Measurements from ENCODE around the gene PI4KA.

The PI4KA gene

DNA sequence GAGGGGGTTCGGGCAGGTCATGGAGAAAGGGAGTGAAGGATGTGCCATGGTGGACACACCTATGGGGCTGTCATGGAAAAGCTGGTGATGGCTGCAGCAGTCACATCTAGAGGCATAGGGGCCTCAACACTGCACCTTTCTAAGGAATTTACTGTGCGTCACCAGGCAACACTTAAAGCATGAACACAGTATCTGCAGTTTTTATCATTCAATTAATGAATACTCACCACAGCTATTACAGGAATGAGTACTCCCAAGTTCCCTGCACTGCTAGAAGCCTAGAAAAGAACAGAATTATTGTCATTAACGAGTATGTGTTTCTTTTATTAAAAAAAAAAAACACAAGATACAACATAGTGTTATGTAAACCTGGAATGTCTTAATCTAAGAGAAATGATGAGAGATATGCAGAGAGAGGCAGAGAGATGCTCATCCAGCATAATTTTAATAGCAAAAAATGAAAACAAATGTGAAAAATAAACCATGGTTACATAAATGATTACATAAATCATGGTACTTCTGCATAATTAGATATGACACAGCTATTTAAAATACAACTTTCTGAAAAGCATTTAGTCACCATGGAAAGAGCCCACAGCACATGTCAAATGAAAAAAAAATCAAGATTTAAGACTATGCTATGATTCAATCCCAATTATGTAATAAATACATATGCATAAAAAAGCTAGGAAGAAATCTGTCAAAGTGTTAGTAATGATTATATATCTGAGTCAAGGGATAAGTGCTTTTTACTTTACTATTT lies 65.5 kb downstream of the PI4KA start:
- no peak for DNase-seq (ENCODE audit: low read depth)

DNA sequence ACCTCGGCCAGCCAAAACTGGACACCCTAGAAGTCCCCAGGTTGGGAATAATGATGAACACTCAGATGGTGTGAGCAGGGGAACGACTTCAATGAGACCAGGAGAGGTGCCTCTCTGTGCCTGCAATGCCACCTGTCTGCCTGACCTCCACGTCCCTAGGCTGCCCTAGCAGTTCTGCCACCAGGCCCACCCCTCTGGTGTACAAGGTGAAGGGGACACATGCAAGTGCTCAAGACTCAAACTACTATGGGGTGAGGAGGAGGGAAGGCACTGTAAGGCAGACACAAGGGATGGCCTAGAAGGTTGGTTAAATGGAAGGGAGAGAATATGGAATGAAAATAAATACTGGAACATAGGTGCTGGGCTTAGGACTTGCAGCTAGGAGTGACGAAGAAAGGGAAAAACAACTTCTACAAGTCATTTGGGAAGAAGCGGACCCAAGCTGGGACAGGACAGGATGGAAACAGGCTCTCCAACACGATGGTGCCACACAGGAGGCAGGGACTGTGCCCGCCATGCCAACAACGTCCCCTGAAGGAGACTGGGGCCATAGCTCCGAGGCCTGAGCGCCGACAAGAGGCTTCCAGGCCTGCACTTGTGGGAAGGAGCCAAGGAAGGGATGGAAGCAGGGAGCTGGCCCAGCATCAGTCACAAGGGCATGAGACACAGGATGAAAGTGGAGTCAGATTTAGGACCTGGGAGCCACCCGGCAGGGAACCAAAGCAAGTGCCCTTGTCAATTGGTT lies 66.2 kb downstream of the PI4KA start:
- no peak for DNase-seq (ENCODE audit: low read depth)

DNA sequence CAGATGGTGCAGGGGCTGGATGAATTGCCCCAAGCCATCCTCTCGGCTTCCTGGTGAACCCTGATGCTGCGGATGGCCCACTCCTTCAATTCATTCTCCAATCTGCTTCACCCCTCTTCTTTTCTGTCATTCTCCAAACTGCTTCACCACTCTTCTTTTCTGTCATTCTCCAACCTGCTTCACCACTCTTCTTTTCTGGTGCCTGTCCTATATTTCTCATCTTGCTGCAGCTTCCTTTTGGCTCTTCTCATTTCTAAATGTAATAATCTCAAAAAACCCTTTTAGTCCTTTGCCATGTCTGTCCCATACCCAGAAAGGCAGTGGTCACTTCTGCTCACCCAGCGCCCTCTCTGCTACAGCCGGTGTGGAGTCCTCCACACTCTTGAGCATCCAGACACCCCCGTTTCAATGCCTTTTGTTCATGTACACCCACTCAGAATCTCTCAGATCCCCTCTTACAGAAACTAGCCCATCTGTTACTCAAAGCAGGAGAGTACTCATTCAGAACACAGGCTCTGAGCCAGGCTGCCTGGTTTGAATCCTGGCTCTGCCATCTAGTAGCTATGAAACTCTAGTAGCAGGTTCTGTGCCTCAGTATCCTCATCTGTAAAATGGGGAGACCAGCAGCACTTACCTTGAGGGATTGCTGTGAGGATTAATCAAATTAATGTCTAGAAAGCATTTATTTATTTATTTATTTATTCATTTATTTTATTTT lies 69.8 kb downstream of the PI4KA start:
- DNase-seq (ENCODE audit: low read depth) = no peak

DNA sequence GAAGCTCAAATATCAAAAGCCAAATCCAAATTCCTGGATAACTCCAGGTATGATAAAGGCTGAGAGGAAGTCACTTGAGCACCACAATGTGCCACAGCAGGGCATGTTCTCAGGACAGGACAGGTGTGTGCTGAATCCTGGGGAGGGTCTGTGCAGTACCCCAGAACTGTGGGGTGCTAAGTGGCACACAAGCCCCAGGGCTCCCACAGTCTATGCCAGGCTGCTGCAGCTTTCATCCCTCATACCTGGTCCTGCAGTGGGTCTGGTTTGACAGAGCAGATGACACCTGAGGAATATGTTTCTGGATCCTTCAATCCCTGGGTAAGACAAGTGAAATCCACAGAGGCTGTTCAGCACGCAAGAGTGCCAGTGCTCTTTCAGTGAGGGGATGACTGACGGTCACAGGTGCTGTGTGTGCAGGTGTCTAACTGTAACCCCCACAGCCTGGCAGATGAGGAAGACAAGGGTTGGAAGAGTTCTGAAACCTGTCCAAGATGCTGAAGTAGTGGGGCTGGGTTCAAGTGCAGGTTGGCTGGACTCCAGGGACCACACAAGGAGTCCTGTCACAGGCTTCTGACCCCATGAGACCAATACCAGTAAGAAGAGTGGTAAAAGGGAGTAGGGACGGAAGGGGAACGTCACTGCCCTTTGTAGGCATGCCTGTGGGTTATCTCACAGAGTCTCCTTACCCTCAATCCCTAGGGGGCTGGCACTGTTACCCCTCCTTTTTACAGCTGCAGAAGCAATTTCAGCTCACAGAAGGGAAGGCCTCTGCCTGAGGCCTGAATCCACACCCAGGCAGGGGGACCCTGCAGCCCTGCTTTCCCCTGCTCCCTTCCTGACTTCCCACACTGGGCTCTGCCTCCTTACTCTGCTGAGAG lies 70.6 kb downstream of the PI4KA start:
- DNase-seq (ENCODE audit: low read depth) = no peak

DNA sequence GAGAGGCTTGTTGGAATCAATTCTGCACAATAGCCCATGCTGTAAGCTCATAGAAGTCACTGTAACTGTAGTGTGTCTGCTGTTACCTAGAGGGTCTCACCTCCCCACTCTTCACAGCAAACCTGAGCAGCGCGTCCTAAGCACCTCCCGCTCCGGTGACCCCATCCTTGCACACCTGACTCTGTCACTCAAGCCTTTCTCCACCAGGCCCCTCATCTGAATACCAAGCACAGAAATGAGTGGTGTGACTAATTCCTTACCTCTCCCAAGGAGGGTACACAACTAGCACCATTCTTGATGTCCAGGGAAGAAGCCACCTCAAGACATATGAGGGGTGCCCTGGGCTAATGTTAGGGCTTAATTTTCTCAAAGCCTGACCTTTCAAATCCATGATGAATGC lies 71.4 kb downstream of the PI4KA start:
- no peak for DNase-seq (ENCODE audit: low read depth)

DNA sequence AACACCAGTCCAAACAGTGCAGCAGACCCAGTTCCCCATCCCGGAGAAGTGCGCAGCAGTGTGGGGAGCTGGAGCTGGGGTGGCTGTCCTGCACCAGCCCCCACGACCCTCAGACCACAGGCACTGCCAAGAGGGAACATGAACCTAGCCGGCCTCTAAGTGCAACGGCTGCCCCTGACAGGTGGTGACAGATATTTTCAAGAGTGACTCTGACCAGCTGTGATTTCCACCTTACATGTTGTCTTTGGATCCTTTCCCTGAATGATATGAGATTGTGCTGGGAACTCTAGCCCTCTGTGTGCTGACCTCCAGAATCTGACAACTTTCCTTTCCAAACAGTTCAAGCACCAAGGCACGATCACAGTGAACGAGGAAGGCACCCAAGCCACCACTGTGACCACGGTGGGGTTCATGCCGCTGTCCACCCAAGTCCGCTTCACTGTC lies 72.1 kb downstream of the PI4KA start:
- no peak for DNase-seq (ENCODE audit: low read depth)

DNA sequence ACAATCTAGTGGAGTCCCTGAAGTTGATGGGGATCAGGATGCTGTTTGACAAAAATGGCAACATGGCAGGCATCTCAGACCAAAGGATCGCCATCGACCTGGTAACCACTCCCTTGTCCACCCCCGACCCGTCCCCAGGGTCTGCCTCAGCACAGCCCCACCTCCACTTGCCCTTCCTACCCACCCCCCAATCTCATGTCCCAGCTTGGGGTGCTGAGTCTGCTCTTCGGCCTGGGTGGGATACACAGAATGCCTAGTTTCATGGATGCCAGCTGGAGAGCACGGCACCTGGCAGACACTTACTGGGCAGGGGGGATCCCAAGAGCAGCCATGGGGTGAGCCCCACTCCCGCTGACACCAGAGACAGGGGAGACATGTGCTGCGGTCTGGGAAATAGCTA lies 72.6 kb downstream of the PI4KA start:
- DNase-seq (ENCODE audit: low read depth) = no peak

DNA sequence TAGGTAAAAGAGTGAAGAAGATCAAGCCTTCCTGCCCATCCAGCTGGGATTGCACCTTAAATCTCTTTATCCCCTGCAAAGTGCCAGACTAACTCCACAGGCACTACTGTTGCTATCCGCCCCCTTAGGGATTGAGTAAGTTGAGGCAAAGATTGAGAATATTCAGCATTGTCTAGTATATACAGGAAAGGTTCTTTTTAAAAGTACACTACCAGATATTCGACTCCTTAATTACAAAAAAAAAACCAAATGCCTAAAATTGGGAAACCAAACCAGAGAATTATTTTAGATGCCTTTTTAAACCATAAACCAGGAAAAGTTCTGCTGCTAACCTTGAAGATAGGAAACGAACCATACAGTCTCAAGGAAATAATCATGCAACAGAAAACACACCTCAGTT lies 73.2 kb downstream of the PI4KA start:
- no peak for DNase-seq (ENCODE audit: low read depth)

DNA sequence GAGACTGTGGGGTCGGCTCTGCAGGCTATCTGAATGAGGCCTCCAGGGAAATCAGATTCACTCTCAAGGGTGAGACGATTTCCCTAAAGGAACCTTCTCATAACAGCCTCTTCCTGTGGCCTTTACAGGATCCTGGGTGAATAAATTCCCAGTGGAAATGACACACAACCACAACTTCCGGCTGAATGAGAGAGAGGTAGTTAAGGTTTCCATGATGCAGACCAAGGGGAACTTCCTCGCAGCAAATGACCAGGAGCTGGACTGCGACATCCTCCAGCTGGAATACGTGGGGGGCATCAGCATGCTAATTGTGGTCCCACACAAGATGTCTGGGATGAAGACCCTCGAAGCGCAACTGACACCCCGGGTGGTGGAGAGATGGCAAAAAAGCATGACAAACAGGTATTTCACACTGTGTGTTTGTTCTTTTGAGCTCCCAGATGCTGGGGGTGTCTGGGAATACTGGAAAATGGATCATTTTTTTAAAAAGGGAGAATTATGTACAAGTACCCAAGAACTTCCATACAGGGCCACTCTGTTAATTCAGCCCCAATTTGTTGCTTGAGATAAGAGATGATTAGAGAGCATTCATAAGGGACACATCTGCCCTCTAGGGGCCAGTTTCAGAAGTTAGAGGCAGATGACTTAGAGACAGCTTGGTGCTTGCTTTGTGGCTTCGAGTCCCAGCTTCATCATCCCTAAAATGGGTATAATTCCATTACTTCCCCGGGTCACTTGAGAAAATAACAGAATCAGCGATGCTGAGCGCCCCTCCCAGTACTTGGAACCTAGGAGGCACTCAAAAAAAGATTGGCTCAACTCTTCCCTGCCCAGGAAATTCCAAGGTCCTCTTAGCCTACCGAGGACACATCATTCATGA lies 74.5 kb downstream of the PI4KA start:
- DNase-seq (ENCODE audit: low read depth) = peak; percentile 50

DNA sequence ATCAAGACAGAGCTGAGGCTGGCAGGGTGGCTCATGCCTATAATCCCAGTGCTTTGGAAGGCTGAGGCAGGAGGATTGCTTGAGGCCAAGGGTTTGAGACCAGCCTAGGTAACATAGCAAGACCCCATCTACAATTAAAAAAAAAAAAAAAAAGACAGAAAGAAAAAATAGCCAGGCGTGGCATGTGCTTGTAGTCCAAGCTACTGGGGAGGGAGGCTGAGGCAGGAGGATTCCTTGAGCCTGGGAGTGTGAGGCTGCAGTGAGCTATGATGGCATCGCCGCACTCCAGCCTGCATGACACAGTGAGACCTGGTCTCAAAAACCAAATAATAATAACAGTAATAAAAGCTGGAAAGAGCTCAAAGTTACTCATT lies 75.3 kb downstream of the PI4KA start:
- DNase-seq (ENCODE audit: low read depth) = no peak

DNA sequence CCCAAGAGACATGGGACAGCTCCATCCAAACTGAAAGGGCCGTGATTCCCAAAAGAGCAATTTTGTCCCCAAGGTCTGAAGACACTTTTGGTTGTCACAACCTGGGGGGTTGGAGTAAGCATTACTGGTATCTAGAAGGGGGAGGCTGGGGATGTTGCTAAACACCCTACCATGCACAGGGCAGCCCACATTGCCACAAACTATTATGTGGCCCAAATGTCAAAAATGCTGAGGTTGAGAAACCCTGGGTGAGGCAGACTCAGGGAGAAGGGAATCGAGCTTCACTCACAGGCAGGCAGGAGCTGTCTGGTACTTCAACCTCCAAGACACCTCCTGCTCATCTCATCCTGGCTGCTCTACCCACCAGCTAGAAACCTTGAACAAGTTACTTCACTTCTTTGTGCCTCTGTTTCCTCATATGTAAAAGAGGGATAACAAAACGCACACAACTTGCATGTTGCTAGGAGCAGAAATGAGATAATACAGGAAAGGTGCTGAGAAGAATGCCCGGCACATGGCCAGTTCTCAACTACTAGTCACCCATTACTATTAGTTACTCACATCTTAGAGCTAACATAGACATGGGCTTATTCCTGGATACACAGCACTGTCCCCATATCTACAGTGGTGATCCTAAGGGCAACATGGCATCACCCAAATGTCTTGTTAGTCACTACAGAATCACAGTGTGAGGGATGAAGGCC lies 75.9 kb downstream of the PI4KA start:
- no peak for DNase-seq (ENCODE audit: low read depth)

DNA sequence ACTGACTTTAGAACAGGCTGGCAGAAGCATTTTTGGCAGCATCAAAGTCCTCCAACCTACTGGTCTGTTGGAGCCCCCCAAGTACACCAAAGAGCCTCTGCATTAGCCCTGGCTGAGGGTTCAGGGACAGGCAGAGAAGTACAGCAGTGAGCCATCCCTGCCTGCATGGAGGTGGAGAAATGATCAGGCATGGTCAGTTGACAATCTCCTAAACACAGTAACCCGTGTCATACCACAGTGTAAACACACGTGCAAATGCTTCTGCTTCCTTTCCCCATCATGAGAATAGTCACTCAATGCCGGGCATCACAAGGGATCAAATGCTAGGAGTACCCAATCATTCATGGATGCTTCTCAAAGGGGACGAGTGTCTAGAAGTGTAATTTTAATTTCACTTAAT lies 76.5 kb downstream of the PI4KA start:
- no peak for DNase-seq (ENCODE audit: low read depth)

DNA sequence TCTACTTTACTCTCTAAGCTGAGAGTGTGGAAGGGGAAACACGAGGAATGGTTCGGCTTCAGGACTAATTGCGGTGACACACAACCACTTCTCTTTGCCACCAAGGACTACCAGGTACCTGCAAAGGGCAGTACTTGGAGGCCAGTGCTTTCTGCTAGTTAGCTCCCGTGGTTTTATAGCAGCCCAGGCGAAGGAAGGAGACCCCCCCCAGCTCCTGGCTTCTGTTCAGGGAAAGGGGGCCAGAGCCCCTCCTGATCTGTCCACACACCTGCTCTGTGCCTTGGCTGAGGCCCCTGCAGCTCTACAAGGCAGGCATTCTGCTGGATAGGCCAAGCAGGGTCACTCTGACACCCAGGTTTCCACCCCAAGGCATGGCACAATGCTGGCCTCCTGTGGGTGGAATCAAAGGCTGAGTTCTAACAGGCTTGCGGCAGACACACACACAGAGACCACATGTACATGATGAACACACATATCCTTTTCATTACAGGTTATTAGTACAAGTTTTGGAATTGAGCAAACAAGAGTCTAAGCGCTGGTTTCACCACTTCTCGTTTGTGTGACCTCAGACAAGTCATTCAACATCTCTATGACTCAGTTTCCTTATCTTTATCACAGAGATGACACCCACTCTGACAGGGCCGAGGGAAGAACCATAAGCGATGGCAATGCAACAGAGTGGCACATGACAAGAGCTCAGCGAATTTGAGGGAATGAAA lies 77.2 kb downstream of the PI4KA start:
- DNase-seq (ENCODE audit: low read depth) = no peak

DNA sequence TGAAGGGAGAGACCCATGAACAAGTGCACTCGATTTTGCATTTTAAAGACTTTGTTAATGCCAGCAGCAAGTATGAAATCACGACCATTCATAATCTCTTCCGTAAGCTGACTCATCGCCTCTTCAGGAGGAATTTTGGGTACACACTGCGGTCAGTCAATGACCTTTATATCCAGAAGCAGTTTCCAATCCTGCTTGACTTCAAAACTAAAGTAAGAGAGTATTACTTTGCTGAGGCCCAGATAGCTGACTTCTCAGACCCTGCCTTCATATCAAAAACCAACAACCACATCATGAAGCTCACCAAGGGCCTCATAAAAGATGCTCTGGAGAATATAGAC lies 78.8 kb downstream of the PI4KA start:
- no peak for DNase-seq (ENCODE audit: low read depth)

DNA sequence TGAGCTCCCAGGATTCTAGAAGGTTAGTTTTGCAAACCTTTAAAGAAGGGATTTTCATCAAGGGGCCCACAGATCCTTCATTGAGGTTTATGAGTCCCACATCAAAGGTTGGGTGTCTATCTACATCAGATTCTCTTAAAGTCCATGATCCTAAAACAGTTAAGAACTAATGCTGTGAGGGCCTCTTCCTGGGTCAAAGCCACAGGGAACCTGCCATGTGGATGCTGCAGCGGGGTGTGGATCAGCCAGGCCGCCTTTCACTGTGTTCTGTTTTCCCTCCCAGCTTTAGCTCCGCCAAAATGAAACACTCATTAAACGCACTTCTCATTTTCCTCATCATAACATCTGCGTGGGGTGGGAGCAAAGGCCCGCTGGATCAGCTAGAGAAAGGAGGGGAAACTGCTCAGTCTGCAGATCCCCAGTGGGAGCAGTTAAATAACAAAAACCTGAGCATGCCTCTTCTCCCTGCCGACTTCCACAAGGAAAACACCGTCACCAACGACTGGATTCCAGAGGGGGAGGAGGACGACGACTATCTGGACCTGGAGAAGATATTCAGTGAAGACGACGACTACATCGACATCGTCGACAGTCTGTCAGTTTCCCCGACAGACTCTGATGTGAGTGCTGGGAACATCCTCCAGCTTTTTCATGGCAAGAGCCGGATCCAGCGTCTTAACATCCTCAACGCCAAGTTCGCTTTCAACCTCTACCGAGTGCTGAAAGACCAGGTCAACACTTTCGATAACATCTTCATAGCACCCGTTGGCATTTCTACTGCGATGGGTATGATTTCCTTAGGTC lies 79.4 kb downstream of the PI4KA start:
- no peak for DNase-seq (ENCODE audit: low read depth)

DNA sequence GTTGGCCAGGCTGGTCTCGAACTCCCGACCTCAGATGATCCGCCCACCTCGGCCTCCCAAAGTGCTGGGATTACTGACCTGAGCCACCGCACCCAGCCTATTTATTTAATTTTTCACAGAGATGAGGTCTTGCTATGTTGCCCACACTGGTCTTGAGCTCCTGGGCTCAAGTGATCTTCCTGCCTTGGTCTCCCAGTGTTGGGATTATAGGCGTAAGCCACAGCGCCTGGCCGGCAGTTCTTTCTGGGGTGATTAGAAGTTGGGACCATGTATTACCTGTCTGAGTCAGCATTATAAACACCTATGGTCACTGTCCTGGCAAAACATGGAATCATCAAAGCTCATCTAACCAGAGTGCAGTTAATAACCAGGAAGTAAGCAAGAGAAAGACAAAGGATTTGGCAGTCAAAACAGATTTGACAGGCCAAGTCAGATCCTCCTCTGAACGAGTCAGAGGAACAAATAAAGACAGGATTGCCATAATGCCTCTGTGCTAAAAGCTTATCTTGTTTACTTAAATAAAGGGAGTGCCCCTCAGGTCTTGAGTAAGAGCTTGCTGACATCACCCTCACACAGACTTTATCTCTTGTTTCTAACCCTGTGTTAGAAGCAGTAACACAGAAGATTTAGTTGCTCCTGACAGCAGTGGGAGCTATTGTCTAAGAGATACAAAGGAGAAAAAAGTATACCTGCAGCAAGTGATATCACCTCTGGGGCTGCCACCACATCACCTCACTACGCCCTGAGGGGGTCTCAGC lies 81.0 kb downstream of the PI4KA start:
- no peak for DNase-seq (ENCODE audit: low read depth)

DNA sequence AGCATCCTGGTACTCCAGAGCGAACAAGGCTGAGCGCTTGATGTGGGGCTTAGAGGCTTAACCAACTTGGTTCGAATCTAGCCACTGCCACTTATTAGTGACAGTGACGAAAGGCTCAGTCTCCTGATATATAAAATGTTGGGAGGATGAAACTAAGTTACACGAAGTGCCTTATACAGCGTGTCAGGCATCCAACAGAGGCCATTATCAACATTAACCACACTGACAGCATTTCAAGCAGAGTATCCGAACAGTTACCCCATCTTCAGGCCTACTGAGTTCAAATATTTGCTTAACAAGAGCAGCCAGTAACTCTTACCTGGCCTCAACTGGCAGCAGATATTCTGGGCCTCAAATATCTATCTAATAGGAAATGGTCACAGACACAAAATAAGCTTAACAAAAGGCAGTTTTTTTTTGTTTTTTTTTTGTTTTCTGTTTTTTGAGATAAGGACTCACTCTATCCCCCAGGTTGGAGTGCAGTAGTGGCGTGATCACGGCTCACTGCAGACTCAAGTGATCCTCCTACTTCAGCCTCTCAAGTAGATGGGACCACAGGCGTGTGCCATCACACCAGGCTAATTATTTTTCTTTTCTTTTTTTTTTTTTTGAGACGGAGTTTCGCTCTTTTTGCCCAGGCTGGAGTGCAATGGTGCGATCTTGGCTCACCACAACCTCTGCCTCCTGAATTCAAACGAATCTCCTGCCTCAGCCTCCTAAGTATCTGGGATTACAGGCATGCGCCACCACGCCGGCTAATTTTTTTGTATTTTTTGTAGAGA lies 81.8 kb downstream of the PI4KA start:
- no peak for DNase-seq (ENCODE audit: low read depth)
